Measurements from ENCODE around the gene MAGEB16. TPM values are rescaled to one million over a fixed set of nuclear protein-coding genes. Genes with fewer than 3 reads are reported as not detected.

MAGEB16 gene
- total and polyA plus RNA-seq, 2 of the 8 experiments (the other 6 are each of a cell fraction or from before 2014, with no cell fraction given) = not detected

DNA sequence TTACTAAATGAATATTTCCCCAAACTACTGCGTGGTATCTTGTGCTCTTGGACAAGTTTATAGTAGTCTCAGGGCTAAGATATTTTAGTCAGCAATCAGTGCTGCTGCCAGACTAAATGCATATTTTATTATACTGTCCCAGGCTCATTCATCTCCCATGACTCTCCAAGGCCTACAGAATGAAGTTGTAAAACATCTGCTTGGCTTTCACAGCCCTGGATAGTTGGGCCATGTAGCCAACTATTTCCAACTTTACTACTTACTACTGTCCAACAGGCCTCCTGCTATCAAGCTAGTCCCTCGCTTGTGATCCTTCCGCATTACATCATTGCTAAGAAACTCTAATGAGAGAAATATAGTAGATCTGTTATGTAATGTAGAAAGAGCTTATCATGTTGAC lies 31.4 kb downstream of the MAGEB16 start:
- no peak overlapping the region for H4K5ac ChIP-seq (ENCODE audit: insufficient read length, low read depth, low read length)
- no peak overlapping the region for H2AK5ac ChIP-seq (ENCODE audit: low read depth, low read length)
- H3K4ac ChIP-seq (replicated peaks; ENCODE audit: insufficient read length, low read depth, low read length) = no peak overlapping the region
- H3K27ac ChIP-seq (ENCODE audit: low read depth, low read length) = no peak overlapping the region
- no peak overlapping the region for H4K8ac ChIP-seq (ENCODE audit: extremely low read depth, insufficient read depth, low read length)
- H3K23ac ChIP-seq (ENCODE audit: insufficient read length) = no peak overlapping the region
- FAIRE-seq = no peak
- no peak overlapping the region for H2BK5ac ChIP-seq (ENCODE audit: low read depth, low read length)
- no peak overlapping the region for H2BK15ac ChIP-seq (ENCODE audit: low read length)
- no peak overlapping the region for H2AFZ ChIP-seq (ENCODE audit: low read length)
- no peaks in the 10 kb centered on the region for H3K9me3 ChIP-seq (ENCODE audit: insufficient read depth in 2 of 2, low read depth in 1 of 2, low read length in 1 of 2)
- H3K56ac ChIP-seq (replicated peaks; ENCODE audit: insufficient read length, low read depth, low read length) = no peak overlapping the region
- H3K4me1 ChIP-seq (replicated peaks in 1 of 4; ENCODE audit: control insufficient read depth in 3 of 4, insufficient read depth in 4 of 4, low read length in 3 of 4) = no peaks in the 10 kb centered on the region
- no peak overlapping the region for H2BK20ac ChIP-seq (ENCODE audit: low read length)
- ChIA-PET POLR2A (ENCODE audit: partially characterized antibody) (no interaction called here), CTCF (ENCODE audit: partially characterized antibody) (no interaction called here)
- no peak overlapping the region for H3K4me3 ChIP-seq (ENCODE audit: extremely low read depth in 1 of 4, insufficient read depth in 2 of 4, low read depth in 3 of 4, low read length in 4 of 4)
- no peak overlapping the region for H3K14ac ChIP-seq (ENCODE audit: insufficient read length)
- no peak overlapping the region for H2BK12ac ChIP-seq (ENCODE audit: low read depth, low read length)
- H3K9ac ChIP-seq (replicated peaks in 1 of 4; ENCODE audit: extremely low read depth in 1 of 4, low read depth in 3 of 4, low read length in 3 of 4) = no peak overlapping the region
- no peak for TF ChIP-seq RAD21 (IDR thresholded peaks at IDR 0.05 in 1 of 2, conservative IDR thresholded peaks at IDR 0.05 in 1 of 2; ENCODE audit: low read depth in 2 of 2, low read length in 2 of 2)
- no peak for TF ChIP-seq SRF (IDR thresholded peaks at IDR 0.05; ENCODE audit: low read depth, low read length)
- TF ChIP-seq, protein P1, sequence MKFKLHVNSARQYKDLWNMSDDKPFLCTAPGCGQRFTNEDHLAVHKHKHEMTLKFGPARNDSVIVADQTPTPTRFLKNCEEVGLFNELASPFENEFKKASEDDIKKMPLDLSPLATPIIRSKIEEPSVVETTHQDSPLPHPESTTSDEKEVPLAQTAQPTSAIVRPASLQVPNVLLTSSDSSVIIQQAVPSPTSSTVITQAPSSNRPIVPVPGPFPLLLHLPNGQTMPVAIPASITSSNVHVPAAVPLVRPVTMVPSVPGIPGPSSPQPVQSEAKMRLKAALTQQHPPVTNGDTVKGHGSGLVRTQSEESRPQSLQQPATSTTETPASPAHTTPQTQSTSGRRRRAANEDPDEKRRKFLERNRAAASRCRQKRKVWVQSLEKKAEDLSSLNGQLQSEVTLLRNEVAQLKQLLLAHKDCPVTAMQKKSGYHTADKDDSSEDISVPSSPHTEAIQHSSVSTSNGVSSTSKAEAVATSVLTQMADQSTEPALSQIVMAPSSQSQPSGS (IDR thresholded peaks at IDR 0.05; ENCODE audit: low read length) = no peak
- no peak for TF ChIP-seq TAF1 (IDR thresholded peaks at IDR 0.05; ENCODE audit: low read depth, low read length)
- TF ChIP-seq RNF2 (IDR thresholded peaks at IDR 0.05; ENCODE audit: borderline replicate concordance, low read depth, low read length, missing control alignments, poor library complexity, severe bottlenecking) = no peak
- no peak for TF ChIP-seq MAFK (IDR thresholded peaks at IDR 0.05; ENCODE audit: low read depth, low read length)
- TF ChIP-seq NRF1 (IDR thresholded peaks at IDR 0.05; ENCODE audit: low read depth, low read length) = no peak
- no peak for TF ChIP-seq SP2 (IDR thresholded peaks at IDR 0.05; ENCODE audit: low read length)
- no peaks in the 10 kb centered on the region for H3K79me1 ChIP-seq (ENCODE audit: low read depth, low read length)
- no peak overlapping the region for H4K91ac ChIP-seq (replicated peaks; ENCODE audit: insufficient read length, low read length)
- H3K4me2 ChIP-seq (ENCODE audit: insufficient read depth in 1 of 2, low read depth in 2 of 2, low read length in 2 of 2) = no peak overlapping the region
- H3K23me2 ChIP-seq (ENCODE audit: low read depth, low read length) = no peaks in the 10 kb centered on the region
- no peaks in the 10 kb centered on the region for H3K79me2 ChIP-seq (ENCODE audit: control insufficient read depth in 1 of 2, insufficient read depth in 2 of 2, low read length in 2 of 2)
- no peak for DNase-seq (ENCODE audit: low read depth in 1 of 2, low spot score in 2 of 2)
- no peaks in the 10 kb centered on the region for H3K36me3 ChIP-seq (ENCODE audit: control insufficient read depth in 2 of 4, insufficient read depth in 4 of 4, low read length in 3 of 4)
- no peak overlapping the region for H2BK120ac ChIP-seq (replicated peaks; ENCODE audit: low read depth, low read length)
- H4K20me1 ChIP-seq (replicated peaks in 1 of 2; ENCODE audit: control insufficient read depth in 1 of 2, insufficient read depth in 2 of 2, low read length in 2 of 2) = no peaks in the 10 kb centered on the region
- H3K18ac ChIP-seq (ENCODE audit: extremely low read depth, low read length) = no peak overlapping the region
- H3K27me3 ChIP-seq (replicated peaks in 1 of 4; ENCODE audit: control insufficient read depth in 3 of 4, extremely low read depth in 1 of 4, insufficient read depth in 3 of 4, low read length in 3 of 4) = no peaks in the 10 kb centered on the region
- 92% methylated on average over 3 of the region's 3 CpGs; no CpG with 5 or more reads in 1 of the 2 experiments for WGBS, 2 experiments (ENCODE audit: extremely low coverage in 1 of 2, insufficient coverage in 1 of 2, insufficient read length in 1 of 2, insufficient replicate concordance in 2 of 2, low coverage in 1 of 2, low lambda C conversion rate in 2 of 2, missing lambda C conversion rate in 1 of 2)
